Erythroblast (primary cell): Measurements from ENCODE around the gene FAM98B.
"Not testable (repeated sequence)": the region's sequence is repeated elsewhere in the genome, so short reads cannot be mapped to it uniquely, and the experiment has no call there.

ENCODE experiments used
- GATA1 ChIP-seq: IDR thresholded peaks from 2 replicates; pipeline ENCODE4 v1.6.1; 2011; ENCODE audit warnings: low read depth, mild to moderate bottlenecking, control low read depth, low read length, moderate library complexity
- POLR2A ChIP-seq: IDR thresholded peaks from 2 replicates; pipeline ENCODE4 v1.6.1; 2011; ENCODE audit warnings: mild to moderate bottlenecking, low read length

DNA sequence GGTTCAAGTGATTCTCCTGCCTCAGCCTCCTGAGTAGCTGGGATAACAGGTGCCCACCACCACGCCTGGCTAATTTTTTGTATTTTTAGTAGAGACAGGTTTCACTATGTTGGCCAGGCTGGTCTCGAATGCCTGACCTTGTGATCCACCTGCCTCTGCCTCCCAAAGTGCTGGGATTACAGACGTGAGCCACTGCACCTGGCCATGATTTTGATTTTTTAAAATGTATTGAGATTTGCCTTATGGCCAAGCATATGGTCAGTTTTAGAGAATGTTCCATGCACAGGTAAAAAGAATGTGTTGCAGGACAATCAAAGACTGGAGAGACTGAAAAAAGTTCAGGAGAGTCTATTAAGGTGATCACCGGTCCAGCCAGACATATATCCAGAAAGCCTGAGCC is 16.3 kb upstream of the FAM98B start:
- TF ChIP-seq POLR2A, GATA1: not testable (repeated sequence)
